ENCODE data around the gene SPECC1.
"Not testable (repeated sequence)": the region's sequence is repeated elsewhere in the genome, so short reads cannot be mapped to it uniquely, and the experiment has no call there.

SPECC1 gene

GRCh38 chr17:20257798-20258197, 248.6 kb downstream of the SPECC1 start:
- no peaks in the 10 kb centered on the region for H3K4me1 ChIP-seq
- H3K36me3 ChIP-seq: no peaks in the 10 kb centered on the region
- TF ChIP-seq, protein P1, sequence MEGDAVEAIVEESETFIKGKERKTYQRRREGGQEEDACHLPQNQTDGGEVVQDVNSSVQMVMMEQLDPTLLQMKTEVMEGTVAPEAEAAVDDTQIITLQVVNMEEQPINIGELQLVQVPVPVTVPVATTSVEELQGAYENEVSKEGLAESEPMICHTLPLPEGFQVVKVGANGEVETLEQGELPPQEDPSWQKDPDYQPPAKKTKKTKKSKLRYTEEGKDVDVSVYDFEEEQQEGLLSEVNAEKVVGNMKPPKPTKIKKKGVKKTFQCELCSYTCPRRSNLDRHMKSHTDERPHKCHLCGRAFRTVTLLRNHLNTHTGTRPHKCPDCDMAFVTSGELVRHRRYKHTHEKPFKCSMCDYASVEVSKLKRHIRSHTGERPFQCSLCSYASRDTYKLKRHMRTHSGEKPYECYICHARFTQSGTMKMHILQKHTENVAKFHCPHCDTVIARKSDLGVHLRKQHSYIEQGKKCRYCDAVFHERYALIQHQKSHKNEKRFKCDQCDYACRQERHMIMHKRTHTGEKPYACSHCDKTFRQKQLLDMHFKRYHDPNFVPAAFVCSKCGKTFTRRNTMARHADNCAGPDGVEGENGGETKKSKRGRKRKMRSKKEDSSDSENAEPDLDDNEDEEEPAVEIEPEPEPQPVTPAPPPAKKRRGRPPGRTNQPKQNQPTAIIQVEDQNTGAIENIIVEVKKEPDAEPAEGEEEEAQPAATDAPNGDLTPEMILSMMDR (IDR thresholded peaks at IDR 0.05; ENCODE audit: low read depth, low read length): no peak
- H3K9me3 ChIP-seq: no peaks in the 10 kb centered on the region
- H3K27me3 ChIP-seq: no peaks in the 10 kb centered on the region
- no peak for DNase-seq
- no peak overlapping the region for H3K4me3 ChIP-seq (ENCODE audit: low read depth, low read length)

DNA sequence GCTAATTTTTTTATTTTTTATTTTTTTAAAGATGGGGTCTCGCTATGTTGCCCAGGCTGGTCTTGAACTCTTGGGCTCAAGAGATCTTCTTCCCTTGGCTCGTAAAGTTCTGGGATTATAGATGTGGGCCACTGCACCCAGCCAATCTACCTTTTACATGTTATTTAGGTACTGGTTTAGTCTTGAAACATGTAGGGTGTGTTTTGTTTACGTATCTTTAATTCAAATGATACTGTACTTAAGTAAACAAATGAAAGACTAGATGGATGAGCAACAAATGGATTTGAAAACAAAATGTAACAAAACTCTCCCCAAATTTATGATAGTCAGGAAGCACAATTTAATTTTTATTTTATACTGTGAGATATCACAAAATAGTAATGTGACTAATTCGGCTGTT, 250.5 kb downstream of the SPECC1 start:
- Histone ChIP-seq H3K27me3 (no peaks in the 10 kb centered on the region), H3K4me3 (ENCODE audit: low read depth, low read length) (no peak overlapping the region), H3K4me1 (no peaks in the 10 kb centered on the region), H3K36me3 (no peaks in the 10 kb centered on the region), H3K9me3 (no peaks in the 10 kb centered on the region)
- no peak for DNase-seq
- TF ChIP-seq, protein P1 (IDR thresholded peaks at IDR 0.05; ENCODE audit: low read depth, low read length): no peak

- Histone ChIP-seq H3K4me1 (no peaks in the 10 kb centered on the region), H3K9me3 (no peaks in the 10 kb centered on the region), H3K36me3 (no peaks in the 10 kb centered on the region), H3K4me3 (ENCODE audit: low read depth, low read length) (no peak overlapping the region), H3K27me3 (no peaks in the 10 kb centered on the region)
- no peak for DNase-seq
- TF ChIP-seq, protein P1 (IDR thresholded peaks at IDR 0.05; ENCODE audit: low read depth, low read length): no peak
Measured at GRCh38 chr17:20260268-20260667, 251.1 kb downstream of the SPECC1 start.

- no peaks in the 10 kb centered on the region for H3K4me1 ChIP-seq
- no peaks in the 10 kb centered on the region for H3K27me3 ChIP-seq
- H3K4me3 ChIP-seq (ENCODE audit: low read depth, low read length): no peak overlapping the region
- DNase-seq: no peak
- TF ChIP-seq, protein P1 (IDR thresholded peaks at IDR 0.05; ENCODE audit: low read depth, low read length): no peak
- H3K9me3 ChIP-seq: no peaks in the 10 kb centered on the region
- H3K36me3 ChIP-seq: no peaks in the 10 kb centered on the region
Measured at GRCh38 chr17:20262226-20263114, 253.3 kb downstream of the SPECC1 start.

GRCh38 chr17:20263115-20263433, 253.9 kb downstream of the SPECC1 start:
- H3K4me3 ChIP-seq (ENCODE audit: low read depth, low read length); H3K27me3 ChIP-seq; DNase-seq; H3K4me1 ChIP-seq; H3K36me3 ChIP-seq; H3K9me3 ChIP-seq: not testable (repeated sequence)

- Histone ChIP-seq H3K4me1 (no peaks in the 10 kb centered on the region), H3K27me3 (no peaks in the 10 kb centered on the region), H3K36me3 (no peaks in the 10 kb centered on the region), H3K4me3 (ENCODE audit: low read depth, low read length) (no peak overlapping the region), H3K9me3 (no peaks in the 10 kb centered on the region)
- no peak for DNase-seq
- TF ChIP-seq, protein P1 (IDR thresholded peaks at IDR 0.05; ENCODE audit: low read depth, low read length): no peak
Measured at GRCh38 chr17:20263595-20263994, 254.4 kb downstream of the SPECC1 start.

Measured in BE2C (cell line).